HCT116 (cell line): ENCODE measurements around the gene DNAH10. TPM values are rescaled to one million over a fixed set of nuclear protein-coding genes. Genes with fewer than 3 reads are reported as not detected.

Experiments
- ATAC-seq: fragments of 200-7000 bp; cut with Tn5 transposase; 2 replicates; pipeline ENCODE4 v1.9.1; 2020; ENCODE audit warnings: mild to moderate bottlenecking, moderate library complexity
- BruUV-seq: library from RNA; stranded (reverse); fragments of 400-500 nt; replicated peaks from 2 replicates; lab custom pipeline; 2021; lab: Mats Ljungman, UMichigan
- CTCF ChIA-PET: fragments of 300-600 bp; sonication (Branson Sonifier 250); formaldehyde crosslinking; loops from one replicate; lab custom pipeline; 2021; ENCODE audit warnings: antibody characterized with exemption; lab: Charles Lee
- POLR2A ChIA-PET: fragments of 300-600, 350-600 bp; sonication (Branson Sonifier 250); formaldehyde crosslinking; loops from one replicate; lab custom pipeline; 2021; ENCODE audit warnings: antibody characterized with exemption; lab: Charles Lee
- RAD21 ChIA-PET, 2 experiments: fragments of 300-600 bp; sonication (Branson Sonifier 250); formaldehyde crosslinking; loops; one replicate each; lab custom pipeline; 2023; ENCODE audit warnings: low total read pairs in 2 of 2; ENCODE audit not compliant: uncharacterized antibody in 2 of 2, unreplicated experiment in 2 of 2, low non-redundant PET in 1 of 2; lab: Charles Lee
- DNase-seq: peaks from one replicate; pipeline ENCODE4 v3.0.0-alpha.2; 2010; ENCODE audit warnings: low read depth, low spot score
- H2AFZ ChIP-seq: fragments of 200-600 bp; shearing (Covaris generic), sonication (generic); 2 replicates; pipeline ENCODE4 v1.6.1; 2017; ENCODE audit warnings: low read depth, mixed run types, mixed read lengths, antibody characterized with exemption, low read length; ENCODE audit not compliant: poor library complexity, severe bottlenecking
- H3K27ac ChIP-seq: 2 replicates; pipeline ENCODE4 v1.5.1; 2012; ENCODE audit warnings: low read depth, low read length
- H3K27me3 ChIP-seq: fragments of 200-600 bp; sonication (generic); 2 replicates; pipeline ENCODE4 v1.6.1; 2016; ENCODE audit warnings: mixed run types, low read length, mixed read lengths; ENCODE audit not compliant: insufficient read depth
- H3K36me3 ChIP-seq, 2 experiments: fragments of 200-500 bp in 1 of 2; fragments of 200-600 bp in 1 of 2; sonication (Bioruptor generic) in 1 of 2; sonication (generic) in 1 of 2; 2 replicates each; pipeline versions ENCODE4 v1.5.1 to v1.6.1; 2014 to 2016; ENCODE audit warnings: low read length in 2 of 2, inconsistent platforms in 1 of 2, mixed read lengths in 1 of 2, mixed run types in 1 of 2; ENCODE audit not compliant: insufficient read depth in 2 of 2, control insufficient read depth in 1 of 2
- H3K4me1 ChIP-seq, 2 experiments: fragments of 200-600 bp in 1 of 2; sonication (generic) in 1 of 2; 2 replicates each; pipeline versions ENCODE4 v1.5.1 to v1.6.1; 2012 to 2017; ENCODE audit warnings: low read length in 2 of 2, inconsistent platforms in 1 of 2, mild to moderate bottlenecking in 1 of 2, mixed read lengths in 1 of 2, mixed run types in 1 of 2, moderate library complexity in 1 of 2; ENCODE audit not compliant: insufficient read depth in 2 of 2, control insufficient read depth in 1 of 2
- H3K4me2 ChIP-seq: fragments of 200-600 bp; sonication (generic); 2 replicates; pipeline ENCODE4 v1.6.1; 2017; ENCODE audit warnings: mixed run types, low read length, mixed read lengths
- H3K4me3 ChIP-seq, 2 experiments: fragments of 200-600 bp in 1 of 2; sonication (generic) in 1 of 2; replicated peaks in 1 of 2; 2 replicates each; pipeline ENCODE4 v1.5.1; 2011 to 2016; ENCODE audit warnings: low read length in 2 of 2, control low read depth in 1 of 2, low read depth in 1 of 2, mild to moderate bottlenecking in 1 of 2, mixed read lengths in 1 of 2, mixed run types in 1 of 2
- H3K79me2 ChIP-seq: fragments of 200-600 bp; sonication (generic); 2 replicates; pipeline ENCODE4 v1.6.1; 2017; ENCODE audit warnings: mild to moderate bottlenecking, mixed run types, low read length, moderate library complexity, mixed read lengths; ENCODE audit not compliant: insufficient read depth
- H3K9ac ChIP-seq: fragments of 200-600 bp; sonication (generic); 2 replicates; pipeline ENCODE4 v1.6.1; 2016; ENCODE audit warnings: low read length, mixed read lengths
- H3K9me2 ChIP-seq: fragments of 200-600 bp; sonication (generic), shearing (Covaris generic); 2 replicates; pipeline ENCODE4 v1.6.1; 2017; ENCODE audit warnings: mixed run types, mild to moderate bottlenecking, moderate library complexity; ENCODE audit not compliant: insufficient read depth
- H3K9me3 ChIP-seq, 2 experiments: fragments of 200-500 bp in 1 of 2; fragments of 200-600 bp in 1 of 2; sonication (Bioruptor generic) in 1 of 2; sonication (generic) in 1 of 2; 2 replicates each; pipeline ENCODE4 v1.6.1; 2014 to 2017; ENCODE audit warnings: low read length in 2 of 2, mixed read lengths in 2 of 2, inconsistent platforms in 1 of 2, low read depth in 1 of 2, mild to moderate bottlenecking in 1 of 2, mixed run types in 1 of 2, moderate library complexity in 1 of 2; ENCODE audit not compliant: control insufficient read depth in 1 of 2, insufficient read depth in 1 of 2
- H4K20me1 ChIP-seq: fragments of 200-600 bp; sonication (generic), shearing (Covaris generic); 2 replicates; pipeline ENCODE4 v1.6.1; 2017; ENCODE audit warnings: mixed run types, mild to moderate bottlenecking, moderate library complexity; ENCODE audit not compliant: insufficient read depth
- CBX3 ChIP-seq: IDR thresholded peaks from 2 replicates; pipeline ENCODE4 v1.6.1; 2012; ENCODE audit warnings: low read depth
- CEBPB ChIP-seq: IDR thresholded peaks from 2 replicates; pipeline ENCODE4 v1.6.1; 2012; ENCODE audit warnings: low read depth
- CTCF ChIP-seq, 3 experiments: fragments of 200-600 bp in 1 of 3; sonication (generic) in 1 of 3; IDR thresholded peaks in 2 of 3; conservative IDR thresholded peaks in 1 of 3; 2 replicates each; pipeline ENCODE4 v1.5.1; 2012 to 2017; ENCODE audit warnings: low read depth in 2 of 3, low read length in 2 of 3, antibody characterized with exemption in 1 of 3, borderline replicate concordance in 1 of 3, control low read depth in 1 of 3, mild to moderate bottlenecking in 1 of 3, mixed read lengths in 1 of 3, mixed run types in 1 of 3, moderate library complexity in 1 of 3; ENCODE audit not compliant: insufficient read depth in 1 of 3
- EGR1 ChIP-seq: IDR thresholded peaks from 2 replicates; pipeline ENCODE4 v1.6.1; 2012; ENCODE audit warnings: low read depth
- ELF1 ChIP-seq: IDR thresholded peaks from 2 replicates; pipeline ENCODE4 v1.6.1; 2012; ENCODE audit warnings: low read depth, borderline replicate concordance
- EZH2 ChIP-seq: fragments of 200-600 bp; sonication (generic); IDR thresholded peaks from 2 replicates; pipeline ENCODE4 v1.6.1; 2017; ENCODE audit warnings: antibody characterized with exemption, mixed run types
- MAX ChIP-seq: IDR thresholded peaks from 2 replicates; pipeline ENCODE4 v1.6.1; 2012
- POLR2AphosphoS5 ChIP-seq: IDR thresholded peaks from 2 replicates; pipeline ENCODE4 v1.6.1; 2011; ENCODE audit warnings: mild to moderate bottlenecking, low read depth, low read length, moderate library complexity
- RAD21 ChIP-seq: IDR thresholded peaks from 2 replicates; pipeline ENCODE4 v1.6.1; 2012; ENCODE audit warnings: low read depth, mild to moderate bottlenecking
- SIN3A ChIP-seq: IDR thresholded peaks from 2 replicates; pipeline ENCODE4 v1.6.1; 2012; ENCODE audit warnings: low read depth
- SP1 ChIP-seq: IDR thresholded peaks from 2 replicates; pipeline ENCODE4 v1.6.1; 2012; ENCODE audit warnings: low read depth
- SRF ChIP-seq: IDR thresholded peaks from 2 replicates; pipeline ENCODE4 v1.6.1; 2012; ENCODE audit warnings: low read depth
- TCF7L2 ChIP-seq: IDR thresholded peaks from 2 replicates; pipeline ENCODE4 v1.7.0; 2011; ENCODE audit warnings: borderline replicate concordance, inconsistent platforms; ENCODE audit not compliant: insufficient read depth, insufficient read length; ENCODE audit errors: extremely low read depth
- YY1 ChIP-seq: IDR thresholded peaks from 2 replicates; pipeline ENCODE4 v1.6.1; 2011; ENCODE audit warnings: low read length, low read depth, moderate library complexity, mild to moderate bottlenecking; ENCODE audit not compliant: insufficient replicate concordance; ENCODE audit errors: extremely low read depth
- ZBTB33 ChIP-seq: IDR thresholded peaks from 2 replicates; pipeline ENCODE4 v1.6.1; 2011; ENCODE audit warnings: mild to moderate bottlenecking, low read length, moderate library complexity; ENCODE audit not compliant: insufficient replicate concordance; ENCODE audit errors: extremely low read depth
- ZFX ChIP-seq: fragments of 450-650 bp; IDR thresholded peaks from 2 replicates; pipeline ENCODE4 v1.6.1; 2017
- ZNF274 ChIP-seq: fragments of 200-500 bp; sonication (Bioruptor generic); IDR thresholded peaks from 2 replicates; pipeline ENCODE4 v1.6.1; 2014; ENCODE audit warnings: mild to moderate bottlenecking, low read depth, low read length, inconsistent platforms
- intact Hi-C: fragments of 100-400 bp; cut with micrococcal nuclease; formaldehyde crosslinking; loops from 2 replicates; pipeline ENCODE4 v1.10.0; 2022
- total RNA-seq: library from RNA; stranded (reverse); gene quantifications from one replicate; pipeline ENCODE4 v1.2.1, GENCODE V29; 2021; ENCODE audit not compliant: unreplicated experiment

Gene DNAH10
- total RNA-seq, 1 experiment from 2014 or later = 1.3 TPM

- ChIA-PET CTCF (no interaction called here), POLR2A (no interaction called here), RAD21 (no interaction called here)
- TF ChIP-seq EGR1 (no peak), SP1 (no peak), CEBPB (no peak), RAD21 (no peak), ZNF274 (no peak), ZBTB33 (no peak), TCF7L2 (no peak), POLR2AphosphoS5 (no peak), SIN3A (no peak)
- Histone ChIP-seq H3K27ac (no peak overlapping the region), H3K9me3 (no peaks in the 10 kb centered on the region), H3K9ac (no peak overlapping the region), H3K4me3 (no peak overlapping the region), H3K79me2 (no peaks in the 10 kb centered on the region), H3K4me2 (no peak overlapping the region), H4K20me1 (no peaks in the 10 kb centered on the region), H3K36me3 (no peaks in the 10 kb centered on the region), H2AFZ (no peak overlapping the region), H3K4me1 (no peaks in the 10 kb centered on the region), H3K27me3 (no peaks in the 10 kb centered on the region; the same call in 1 of the 2 replicates), H3K9me2 (no peaks in the 10 kb centered on the region)
- DNase-seq (no peak), ATAC-seq (no peak)
- no TSS peak for BruUV-seq
- intact Hi-C loops = no loop called here
Measured at GRCh38 chr12:123868791-123869190, 106.7 kb downstream of the DNAH10 start.

DNA sequence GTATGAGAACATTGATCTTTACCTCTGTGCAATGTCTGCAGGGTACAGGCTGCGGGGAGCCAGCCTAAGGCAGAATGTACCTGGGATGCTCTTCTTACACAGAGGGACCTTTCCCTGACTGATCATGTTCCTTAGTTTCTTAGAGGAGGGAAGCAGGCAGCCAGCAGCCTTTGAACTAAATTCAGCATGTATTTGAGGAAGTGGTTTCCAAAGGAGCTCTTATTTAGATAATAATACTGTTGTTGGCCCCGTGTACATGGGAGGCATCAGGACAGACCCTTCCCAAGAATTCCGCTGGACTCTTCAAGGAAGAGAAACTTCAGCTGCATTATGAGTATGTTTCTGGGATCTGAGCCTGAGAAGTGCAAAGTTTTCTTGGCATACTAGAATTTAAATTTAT, 111.7 kb downstream of the DNAH10 start:
- intact Hi-C loops = no loop called here
- H3K36me3 ChIP-seq = no peaks in the 10 kb centered on the region
- no TSS peak for BruUV-seq
- ATAC-seq = no peak
- ChIA-PET CTCF (no interaction called here), POLR2A (no interaction called here), RAD21 (no interaction called here)
- H3K9me3 ChIP-seq = no peaks in the 10 kb centered on the region
- no peaks in the 10 kb centered on the region for H3K4me1 ChIP-seq
- no peak overlapping the region for H3K27ac ChIP-seq
- DNase-seq = no peak
- no peak overlapping the region for H3K4me3 ChIP-seq
- H3K9ac ChIP-seq = no peak overlapping the region
- no peaks in the 10 kb centered on the region for H4K20me1 ChIP-seq
- H3K4me2 ChIP-seq = no peak overlapping the region
- no peaks in the 10 kb centered on the region for H3K79me2 ChIP-seq
- H2AFZ ChIP-seq = no peak overlapping the region
- no peaks in the 10 kb centered on the region for H3K9me2 ChIP-seq
- no peak for TF ChIP-seq SRF
- TF ChIP-seq ELF1 = no peak
- TF ChIP-seq ZFX = no peak
- TF ChIP-seq MAX = no peak
- TF ChIP-seq SIN3A = no peak
- no peak for TF ChIP-seq CTCF (IDR thresholded peaks at IDR 0.05 in 2 of 3, conservative IDR thresholded peaks at IDR 0.05 in 1 of 3; ENCODE audit: borderline replicate concordance in 1 of 3, insufficient read depth in 1 of 3, low read depth in 2 of 3, low read length in 2 of 3)
- TF ChIP-seq CBX3 = no peak
- TF ChIP-seq CEBPB = no peak
- no peak for TF ChIP-seq EZH2
- no peak for TF ChIP-seq YY1
- TF ChIP-seq POLR2AphosphoS5 = no peak
- TF ChIP-seq, all 23 proteins: peak for 0
- H3K27me3 ChIP-seq = no peaks in the 10 kb centered on the region; the same call in 1 of the 2 replicates
